ENCODE data around the gene PRSS8. TPM values are rescaled to one million over a fixed set of nuclear protein-coding genes. Genes with fewer than 3 reads are reported as not detected.

PRSS8 gene
- polyA plus RNA-seq, 1 experiment, result not detected

DNA sequence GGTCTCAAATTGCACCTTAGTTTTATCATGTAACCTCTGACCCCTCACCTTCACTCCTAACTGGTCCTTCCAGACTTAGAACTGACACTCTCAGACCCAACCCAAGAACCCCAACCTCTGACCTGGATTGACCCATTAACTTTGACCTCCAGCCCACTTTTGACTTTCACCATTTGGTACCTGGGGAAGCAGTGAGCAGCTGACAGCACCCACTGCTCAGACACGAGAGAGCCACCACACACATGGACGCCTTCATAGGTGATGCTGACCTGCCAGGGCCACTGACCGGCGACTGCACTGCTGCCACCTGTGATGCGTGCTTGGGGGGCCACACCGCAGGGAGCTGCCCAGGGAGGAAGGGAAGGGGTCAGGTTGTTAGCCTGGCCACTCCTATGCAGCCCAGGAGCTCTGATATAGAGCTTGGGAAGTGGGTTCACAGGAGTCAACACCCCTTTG is 2.5 kb downstream of the PRSS8 start:
- POLR2A ChIA-PET, result interaction anchor here (1.7 to 1.8 kb wide), 2 partner anchors 9 to 15 kb away, joined by 3 to 4 read pairs; partner anchors contain the start of gene KAT8

DNA sequence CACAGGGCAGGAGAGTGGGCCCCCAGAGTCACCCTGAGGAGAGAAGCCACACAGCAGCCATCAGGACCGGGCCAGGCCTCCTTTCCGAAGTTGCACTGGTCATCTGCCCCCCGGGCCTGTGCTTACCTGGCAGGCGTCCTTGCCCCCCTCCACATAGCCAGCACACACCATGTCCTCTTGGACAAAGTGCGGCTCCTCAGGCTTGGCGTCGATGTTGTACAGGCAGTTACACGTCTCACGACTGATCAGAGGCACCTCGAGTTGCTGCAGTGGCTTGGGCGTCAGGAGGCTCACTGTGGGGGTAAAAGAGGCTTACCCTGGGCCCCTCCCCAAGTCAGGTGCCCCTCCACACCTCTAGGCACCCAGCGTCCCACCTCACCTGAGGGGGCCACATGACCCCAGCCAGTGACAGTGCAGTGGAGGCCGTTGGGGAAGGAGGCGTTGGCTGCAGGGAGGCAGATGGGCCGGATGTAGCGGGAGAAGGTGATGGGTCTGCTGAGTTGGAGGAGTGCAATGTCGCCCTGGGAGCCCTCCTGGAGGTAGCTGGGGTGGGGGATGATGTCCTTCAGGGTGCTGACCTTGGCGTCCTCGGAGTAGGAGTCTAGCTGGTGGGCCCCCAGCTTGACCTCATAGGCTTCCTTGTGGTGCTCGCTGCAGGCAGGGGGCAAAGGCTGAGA is 3.1 kb downstream of the PRSS8 start:
- H3K27me3 ChIP-seq (ENCODE audit: control insufficient read depth, insufficient read depth, low read length), result peaks cover 2% of the 10 kb centered on the region
- ChIA-PET CTCF (interaction anchor here (1.8 kb wide), 1 partner anchor 10 kb away, joined by 13 read pairs; no protein-coding TSS in a partner anchor), POLR2A (interaction anchor here (1.3 to 1.7 kb wide), 2 partner anchors 10 to 15 kb away, joined by 3 read pairs; partner anchors contain the start of gene KAT8)
- TF ChIP-seq, protein P1, sequence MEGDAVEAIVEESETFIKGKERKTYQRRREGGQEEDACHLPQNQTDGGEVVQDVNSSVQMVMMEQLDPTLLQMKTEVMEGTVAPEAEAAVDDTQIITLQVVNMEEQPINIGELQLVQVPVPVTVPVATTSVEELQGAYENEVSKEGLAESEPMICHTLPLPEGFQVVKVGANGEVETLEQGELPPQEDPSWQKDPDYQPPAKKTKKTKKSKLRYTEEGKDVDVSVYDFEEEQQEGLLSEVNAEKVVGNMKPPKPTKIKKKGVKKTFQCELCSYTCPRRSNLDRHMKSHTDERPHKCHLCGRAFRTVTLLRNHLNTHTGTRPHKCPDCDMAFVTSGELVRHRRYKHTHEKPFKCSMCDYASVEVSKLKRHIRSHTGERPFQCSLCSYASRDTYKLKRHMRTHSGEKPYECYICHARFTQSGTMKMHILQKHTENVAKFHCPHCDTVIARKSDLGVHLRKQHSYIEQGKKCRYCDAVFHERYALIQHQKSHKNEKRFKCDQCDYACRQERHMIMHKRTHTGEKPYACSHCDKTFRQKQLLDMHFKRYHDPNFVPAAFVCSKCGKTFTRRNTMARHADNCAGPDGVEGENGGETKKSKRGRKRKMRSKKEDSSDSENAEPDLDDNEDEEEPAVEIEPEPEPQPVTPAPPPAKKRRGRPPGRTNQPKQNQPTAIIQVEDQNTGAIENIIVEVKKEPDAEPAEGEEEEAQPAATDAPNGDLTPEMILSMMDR (IDR thresholded peaks at IDR 0.05; ENCODE audit: low read depth, low read length), result no peak
- no peak for DNase-seq (ENCODE audit: low read depth, low spot score)
- H3K4me3 ChIP-seq (ENCODE audit: low read depth, low read length), result no peak overlapping the region
- H3K9me3 ChIP-seq (ENCODE audit: control insufficient read depth, insufficient read depth, low read length), result no peaks in the 10 kb centered on the region
- no peak overlapping the region for H3K27ac ChIP-seq (ENCODE audit: low read depth, low read length)

More for the DNA sequence above, 2.5 kb downstream of the PRSS8 start:
- TF ChIP-seq, protein P1 (IDR thresholded peaks at IDR 0.05; ENCODE audit: low read depth, low read length), result no peak
- Histone ChIP-seq H3K27ac (ENCODE audit: low read depth, low read length) (no peak overlapping the region), H3K9me3 (ENCODE audit: control insufficient read depth, insufficient read depth, low read length) (no peaks in the 10 kb centered on the region), H3K27me3 (ENCODE audit: control insufficient read depth, insufficient read depth, low read length) (peaks cover 2% of the 10 kb centered on the region), H3K4me3 (ENCODE audit: low read depth, low read length) (no peak overlapping the region)
- CTCF ChIA-PET, result interaction anchor here (1.8 kb wide), 1 partner anchor 9 kb away, joined by 13 read pairs; no protein-coding TSS in a partner anchor
- no peak for DNase-seq (ENCODE audit: low read depth, low spot score)

DNA sequence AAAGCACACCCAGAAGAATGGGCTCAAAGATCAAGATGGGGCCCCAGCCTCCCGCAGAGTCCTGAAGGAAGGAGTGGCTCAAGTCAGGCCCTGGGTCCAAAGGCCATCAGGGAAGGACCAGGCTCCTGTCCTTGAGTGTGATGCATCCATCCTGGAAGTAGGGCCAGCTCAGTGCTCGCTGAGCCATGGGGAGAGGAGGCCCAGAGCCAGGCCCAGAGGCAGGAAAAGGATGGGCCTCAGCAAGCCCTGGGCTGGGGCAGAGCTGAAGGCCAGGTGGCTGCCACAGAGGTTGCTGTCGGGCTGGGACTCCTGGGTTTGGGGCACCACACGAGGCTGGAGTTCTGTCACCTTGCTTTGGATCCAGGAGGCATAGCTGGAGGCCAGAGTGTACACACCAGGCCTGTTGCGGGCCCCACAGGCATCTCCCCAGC is 3.7 kb downstream of the PRSS8 start:
- TF ChIP-seq, protein P1 (IDR thresholded peaks at IDR 0.05; ENCODE audit: low read depth, low read length), result no peak
- no peak overlapping the region for H3K4me3 ChIP-seq (ENCODE audit: low read depth, low read length)
- ChIA-PET CTCF (no interaction called here), POLR2A (interaction anchor here (1.3 to 1.7 kb wide), 2 partner anchors 10 to 15 kb away, joined by 3 read pairs; partner anchors contain the start of gene KAT8)
- H3K27ac ChIP-seq (ENCODE audit: low read depth, low read length), result no peak overlapping the region
- DNase-seq (ENCODE audit: low read depth, low spot score), result no peak
- H3K9me3 ChIP-seq (ENCODE audit: control insufficient read depth, insufficient read depth, low read length), result no peaks in the 10 kb centered on the region
- H3K27me3 ChIP-seq (ENCODE audit: control insufficient read depth, insufficient read depth, low read length), result peaks cover 2% of the 10 kb centered on the region

DNA sequence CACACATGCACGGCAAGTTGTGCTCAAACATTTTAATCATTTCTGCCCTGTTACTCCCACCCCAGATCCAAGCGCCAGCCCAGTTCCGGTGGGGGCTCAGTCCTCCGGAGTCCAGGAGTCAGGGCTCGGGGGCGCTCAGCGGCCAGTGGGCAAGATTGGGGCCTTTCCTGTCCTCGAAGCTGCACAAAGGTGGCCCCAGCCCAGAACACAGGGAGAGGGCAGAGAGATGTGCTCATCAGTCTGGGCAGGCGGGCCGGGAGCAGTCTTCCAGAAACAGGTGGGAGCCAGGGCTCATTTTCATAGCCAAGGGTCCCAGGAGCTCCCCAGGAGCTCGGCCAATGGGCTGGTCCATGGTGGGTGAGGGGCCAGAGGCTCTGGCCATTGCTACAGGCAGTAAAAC is 4.1 kb downstream of the PRSS8 start:
- Histone ChIP-seq H3K27ac (ENCODE audit: low read depth, low read length) (no peak overlapping the region), H3K4me3 (ENCODE audit: low read depth, low read length) (no peak overlapping the region), H3K9me3 (ENCODE audit: control insufficient read depth, insufficient read depth, low read length) (no peaks in the 10 kb centered on the region), H3K27me3 (ENCODE audit: control insufficient read depth, insufficient read depth, low read length) (peaks cover 2% of the 10 kb centered on the region)
- ChIA-PET POLR2A (interaction anchor here (1.3 to 1.7 kb wide), 2 partner anchors 11 to 14 kb away, joined by 3 read pairs; partner anchors contain the start of gene KAT8), CTCF (no interaction called here)
- DNase-seq (ENCODE audit: low read depth, low spot score), result no peak
- TF ChIP-seq, protein P1 (IDR thresholded peaks at IDR 0.05; ENCODE audit: low read depth, low read length), result no peak

DNA sequence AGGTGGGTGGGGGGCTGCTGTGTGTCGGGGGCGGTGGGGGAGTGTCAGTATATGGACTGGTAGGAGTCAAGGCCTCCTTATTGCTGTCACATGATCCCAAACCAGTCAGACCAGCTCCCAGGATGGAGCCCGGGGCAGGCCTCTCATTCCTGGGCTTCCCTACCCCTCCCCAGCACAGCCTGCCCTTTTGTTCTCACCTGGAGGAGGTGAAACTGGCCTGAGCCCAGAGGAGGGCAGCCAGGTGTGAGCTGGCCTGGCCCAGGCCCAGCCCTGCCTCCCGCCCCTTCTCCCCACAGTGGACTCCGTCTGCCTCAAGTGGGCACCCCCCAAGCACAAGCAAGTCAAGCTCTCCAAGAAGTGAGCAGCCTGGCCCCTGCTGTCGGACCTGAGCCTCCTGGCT is 4.6 kb downstream of the PRSS8 start:
- H3K27ac ChIP-seq (ENCODE audit: low read depth, low read length), result no peak overlapping the region
- POLR2A ChIA-PET, result no interaction called here
- no peak overlapping the region for H3K4me3 ChIP-seq (ENCODE audit: low read depth, low read length)
- no peak for DNase-seq (ENCODE audit: low read depth, low spot score)
- CTCF ChIA-PET, result interaction anchor here (1.3 kb wide), 1 partner anchor 12 kb away, joined by 4 read pairs; no protein-coding TSS in a partner anchor
- H3K27me3 ChIP-seq (ENCODE audit: control insufficient read depth, insufficient read depth, low read length), result peaks cover 2% of the 10 kb centered on the region
- TF ChIP-seq, protein P1 (IDR thresholded peaks at IDR 0.05; ENCODE audit: low read depth, low read length), result no peak
- no peaks in the 10 kb centered on the region for H3K9me3 ChIP-seq (ENCODE audit: control insufficient read depth, insufficient read depth, low read length)

Data from AG04450 (cell line).